Testis (tissue), 3 donors: ENCODE measurements around the gene POLR3A. TPM values are rescaled to one million over a fixed set of nuclear protein-coding genes. Genes with fewer than 3 reads are reported as not detected.

Experiments used
- DNase-seq: peaks from one replicate; pipeline ENCODE4 v3.0.0-alpha.2; 2019
- H3K27ac ChIP-seq, 2 donors: fragments of 200-600 bp; sonication (generic); one replicate each; pipeline ENCODE4 v1.5.1; 2019
- H3K27me3 ChIP-seq: fragments of 200-600 bp; sonication (generic); one replicate; pipeline ENCODE4 v1.5.1; 2019
- H3K36me3 ChIP-seq: fragments of 200-600 bp; sonication (generic); one replicate; pipeline ENCODE4 v1.5.1; 2017; ENCODE audit warnings: low read depth; ENCODE audit errors: missing control alignments
- H3K4me1 ChIP-seq: fragments of 200-600 bp; sonication (generic); one replicate; pipeline ENCODE4 v1.5.1; 2019
- H3K4me3 ChIP-seq, 2 donors: fragments of 200-600 bp; sonication (generic); one replicate each; pipeline ENCODE4 v1.5.1; 2017 to 2019
- H3K9me3 ChIP-seq: fragments of 200-600 bp; sonication (generic); one replicate; pipeline ENCODE4 v1.5.1; 2017
- POLR2A ChIP-seq: fragments of 450-650 bp; IDR thresholded peaks from one replicate; pipeline ENCODE4 v1.6.1; 2017; ENCODE audit warnings: antibody characterized with exemption, mild to moderate bottlenecking, moderate library complexity
- WGBS, 2 donors: methylation state at CpG; one replicate each; pipeline ENCODE4 v1.1.5; 2018; 5-methylcytosine and 5-hydroxymethylcytosine counted together
- intact Hi-C: fragments of 100-400 bp; cut with DNase I; formaldehyde crosslinking; loops from one replicate; pipeline ENCODE4 v1.15.1; 2023; ENCODE audit warnings: low total_unique reads
- polyA plus RNA-seq: library from polyadenylated mRNA; stranded (reverse); fragments of 350-450 nt; fragmentation: Illumina TruSeq; extraction: RNeasy Lipid Tissue Mini Kit (QIAGEN cat#74804); gene quantifications from one replicate; pipeline ENCODE4 v1.2.3, GENCODE V29; 2014; ENCODE audit warnings: low read depth, low replicate concordance; ENCODE audit not compliant: insufficient read depth
- total RNA-seq, 2 donors: library from RNA; depleted of rRNA; stranded (reverse); fragments of >200 nt; gene quantifications; one replicate each; pipeline ENCODE4 v1.2.3, GENCODE V29; 2016
- TF ChIP-seq, protein P1 (sequence below), 3 experiments: fragments of 450-650 bp in 2 of 3; fragments of 200-600 bp in 1 of 3; sonication (generic) in 1 of 3; IDR thresholded peaks; one replicate each; pipeline ENCODE4 v1.5.1; 2016 to 2019; ENCODE audit warnings: antibody characterized with exemption in 3 of 3, mild to moderate bottlenecking in 2 of 3, moderate library complexity in 1 of 3

Gene POLR3A
- total and polyA plus RNA-seq, 3 donors from 2014 or later = 16.1 to 23.0 (median 20.9) TPM

DNA sequence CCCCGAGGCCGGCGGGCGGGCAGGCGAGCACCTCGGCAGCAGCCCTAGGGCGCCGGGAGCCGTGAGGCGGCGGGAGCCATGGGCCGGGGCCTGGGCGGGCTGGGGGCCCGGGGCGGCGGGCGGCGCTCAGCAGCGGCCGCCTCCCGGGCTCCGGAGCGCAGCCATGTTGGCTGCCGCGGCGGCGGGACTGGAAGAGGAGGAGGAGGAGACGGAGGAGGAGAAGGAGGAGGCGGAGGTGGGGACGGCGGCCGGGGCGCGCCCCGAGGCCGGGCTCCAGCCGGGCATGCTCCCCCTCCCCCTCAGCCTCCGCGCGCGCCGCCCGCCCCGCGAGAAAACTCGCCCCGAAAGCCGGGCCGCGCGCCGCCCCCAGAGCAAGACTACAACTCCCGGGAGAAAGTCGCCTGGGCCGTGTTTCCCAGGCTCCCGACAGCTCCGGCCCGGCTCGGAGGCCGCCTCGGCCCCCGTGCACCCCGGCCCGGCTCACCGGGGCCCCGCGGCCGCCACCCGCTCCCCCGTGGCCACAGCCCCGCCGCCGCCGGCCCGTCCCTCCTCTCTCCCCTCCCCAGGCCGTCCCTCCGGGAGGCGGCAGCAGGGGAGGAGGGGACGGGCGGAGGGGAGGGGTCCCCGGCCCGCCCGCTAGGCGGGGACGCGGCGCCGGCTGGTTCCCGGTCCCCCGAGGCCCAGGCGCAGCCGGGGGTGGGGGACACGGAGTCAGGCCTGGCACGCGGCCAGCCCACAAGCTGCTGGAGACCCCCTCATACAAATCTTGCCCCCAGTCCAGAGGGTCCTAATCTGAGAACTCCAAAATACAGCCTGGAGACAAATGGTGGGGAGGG lies 102.5 kb downstream of the POLR3A start, which contains the start of gene DLG5:
Gene DLG5 (minus strand): TSS at position 190 of the 836 bp plus-strand sequence. CDS start 235 bp downstream, outside the sequence.
- TF ChIP-seq POLR2A = no peak
- TF ChIP-seq, protein P1, sequence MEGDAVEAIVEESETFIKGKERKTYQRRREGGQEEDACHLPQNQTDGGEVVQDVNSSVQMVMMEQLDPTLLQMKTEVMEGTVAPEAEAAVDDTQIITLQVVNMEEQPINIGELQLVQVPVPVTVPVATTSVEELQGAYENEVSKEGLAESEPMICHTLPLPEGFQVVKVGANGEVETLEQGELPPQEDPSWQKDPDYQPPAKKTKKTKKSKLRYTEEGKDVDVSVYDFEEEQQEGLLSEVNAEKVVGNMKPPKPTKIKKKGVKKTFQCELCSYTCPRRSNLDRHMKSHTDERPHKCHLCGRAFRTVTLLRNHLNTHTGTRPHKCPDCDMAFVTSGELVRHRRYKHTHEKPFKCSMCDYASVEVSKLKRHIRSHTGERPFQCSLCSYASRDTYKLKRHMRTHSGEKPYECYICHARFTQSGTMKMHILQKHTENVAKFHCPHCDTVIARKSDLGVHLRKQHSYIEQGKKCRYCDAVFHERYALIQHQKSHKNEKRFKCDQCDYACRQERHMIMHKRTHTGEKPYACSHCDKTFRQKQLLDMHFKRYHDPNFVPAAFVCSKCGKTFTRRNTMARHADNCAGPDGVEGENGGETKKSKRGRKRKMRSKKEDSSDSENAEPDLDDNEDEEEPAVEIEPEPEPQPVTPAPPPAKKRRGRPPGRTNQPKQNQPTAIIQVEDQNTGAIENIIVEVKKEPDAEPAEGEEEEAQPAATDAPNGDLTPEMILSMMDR (IDR thresholded peaks at IDR 0.05) = peak in 2 of 3 experiments; percentile 4 to 13
- H3K36me3 ChIP-seq = no peaks in the 10 kb centered on the region
- peak; percentile 73 for DNase-seq
- WGBS, 2 donors = 0% methylated on average over 38 of the region's 95 CpGs; no CpG with 5 or more reads in 1 of the 2 donors
- no peaks in the 10 kb centered on the region for H3K27me3 ChIP-seq
- peak within 1 kb of the TSS; percentile 81 to 87 for H3K4me3 ChIP-seq
- H3K9me3 ChIP-seq = no peaks in the 10 kb centered on the region
- intact Hi-C loops = no loop called here
- peak within 1 kb of the TSS; percentile 82 to 83 for H3K27ac ChIP-seq
- H3K4me1 ChIP-seq = peaks cover 17% of the 10 kb centered on the region

DNA sequence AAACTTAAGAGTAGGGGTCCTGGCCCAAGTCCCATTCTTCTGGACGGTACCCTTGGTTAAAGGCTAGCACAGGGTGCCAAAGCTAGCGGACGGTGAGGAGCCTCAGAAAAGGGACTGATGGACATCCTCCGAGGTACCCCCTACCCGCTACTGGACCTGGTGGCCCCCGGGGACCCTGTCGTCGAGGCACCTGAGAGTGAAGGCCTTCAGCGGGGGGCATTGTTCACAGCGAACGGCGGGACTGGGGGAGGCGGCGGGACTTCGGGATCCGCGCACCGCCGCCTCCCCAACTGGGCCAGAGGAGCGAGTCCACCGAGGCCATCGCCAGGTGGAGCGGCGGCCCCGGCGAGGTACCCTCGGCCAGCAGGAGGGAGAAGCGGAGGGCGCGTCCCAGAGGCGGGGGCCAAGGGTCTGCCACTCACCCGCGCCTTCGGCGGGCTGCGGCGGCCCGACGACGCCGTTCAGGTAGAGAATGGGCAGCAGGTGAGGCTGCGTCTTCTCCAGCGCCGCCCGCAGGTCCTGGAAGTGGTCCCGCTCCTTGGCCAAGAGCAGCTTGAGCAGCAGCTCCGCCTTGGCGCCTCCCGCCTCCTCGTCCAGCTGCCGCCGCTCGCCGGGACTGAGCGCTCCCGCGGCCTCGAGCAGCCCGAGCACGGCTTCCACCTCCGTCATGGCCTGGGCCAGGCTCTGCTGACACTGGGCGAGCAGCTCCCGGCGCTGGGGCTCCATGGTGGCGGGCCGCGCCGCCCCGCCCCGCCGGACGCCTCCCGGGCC lies 103.3 kb downstream of the POLR3A start:
- Histone ChIP-seq H3K4me3 (peak overlapping the region; percentile 81 to 87), H3K36me3 (no peaks in the 10 kb centered on the region), H3K27me3 (no peaks in the 10 kb centered on the region), H3K27ac (peak overlapping the region; percentile 82 to 83), H3K9me3 (no peaks in the 10 kb centered on the region), H3K4me1 (peaks cover 23% of the 10 kb centered on the region)
- DNase-seq = peak; percentile 73
- TF ChIP-seq POLR2A = no peak
- TF ChIP-seq, protein P1 (IDR thresholded peaks at IDR 0.05) = no peak
- WGBS, 2 donors = 0 to 1% methylated on average over 5 to 71 of the region's 73 CpGs
- intact Hi-C loops = no loop called here

DNA sequence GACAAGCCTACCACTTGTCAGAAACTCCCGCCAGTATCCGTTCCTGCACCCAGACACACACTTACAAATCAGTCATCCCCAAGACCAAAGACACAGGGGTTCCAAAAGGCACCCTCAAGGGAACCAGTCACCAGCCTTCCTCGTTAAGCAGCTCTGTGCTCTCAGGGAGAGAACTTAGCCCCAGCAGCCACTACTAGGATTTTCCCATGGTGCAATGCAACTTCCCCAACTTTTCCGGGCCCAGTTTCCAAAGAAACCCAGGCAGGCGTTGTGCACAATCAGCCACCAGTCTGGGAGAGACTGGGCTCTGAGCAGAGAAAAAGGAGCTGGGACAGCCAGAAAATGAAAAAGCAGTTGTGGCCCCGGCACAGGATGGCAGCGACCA lies 103.9 kb downstream of the POLR3A start:
- DNase-seq = peak; percentile 54
- WGBS, 2 donors = 6 to 7% methylated on average over 7 of the region's 7 CpGs
- no peak for TF ChIP-seq POLR2A
- TF ChIP-seq, protein P1 (IDR thresholded peaks at IDR 0.05) = no peak
- peaks cover 23% of the 10 kb centered on the region for H3K4me1 ChIP-seq
- intact Hi-C loops = no loop called here
- peak overlapping the region; percentile 81 to 87 for H3K4me3 ChIP-seq
- no peaks in the 10 kb centered on the region for H3K9me3 ChIP-seq
- H3K27ac ChIP-seq = peak overlapping the region; percentile 82 to 83
- no peaks in the 10 kb centered on the region for H3K36me3 ChIP-seq
- no peaks in the 10 kb centered on the region for H3K27me3 ChIP-seq

DNA sequence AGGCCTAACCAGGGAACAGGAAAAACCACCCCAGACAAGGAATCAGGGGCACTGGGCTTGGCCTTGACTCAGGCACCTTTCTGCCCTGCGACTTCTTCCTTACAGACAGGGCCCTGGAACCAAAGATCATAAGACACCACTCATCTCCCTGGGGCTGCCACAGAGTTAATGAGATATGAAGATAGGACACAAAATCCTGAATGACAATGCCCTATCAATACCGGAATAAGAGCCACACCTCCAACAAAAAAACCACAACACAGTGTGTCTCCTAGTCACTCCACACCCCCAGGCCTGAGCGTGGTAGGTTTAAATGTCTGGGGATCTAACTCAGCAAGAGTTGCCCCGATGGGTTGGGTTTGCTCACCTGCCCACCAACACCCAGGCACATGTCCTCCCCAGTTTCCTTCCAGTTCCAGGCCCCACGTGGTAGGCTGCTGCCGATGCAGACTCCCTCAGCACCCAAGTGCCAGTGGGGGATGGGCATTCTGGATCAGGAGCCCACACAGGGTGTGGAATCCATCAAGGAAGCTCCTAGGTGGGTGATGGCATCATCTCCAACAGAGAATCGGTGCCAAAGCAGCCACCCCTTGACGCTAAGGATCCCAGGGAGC lies 106.6 kb downstream of the POLR3A start:
- no peaks in the 10 kb centered on the region for H3K27me3 ChIP-seq
- H3K27ac ChIP-seq = no peak overlapping the region
- 71 to 89% methylated on average over 5 to 8 of the region's 8 CpGs for WGBS, 2 donors
- H3K4me3 ChIP-seq = no peak overlapping the region
- no peaks in the 10 kb centered on the region for H3K36me3 ChIP-seq
- peaks cover 27% of the 10 kb centered on the region for H3K4me1 ChIP-seq
- no peak for TF ChIP-seq POLR2A
- TF ChIP-seq, protein P1 (IDR thresholded peaks at IDR 0.05) = no peak
- intact Hi-C loops = no loop called here
- no peak for DNase-seq
- no peaks in the 10 kb centered on the region for H3K9me3 ChIP-seq
